HG03175 (cell line): ENCODE data around the gene ALG1L2.
"Not testable (repeated sequence)": the region's sequence is repeated elsewhere in the genome, so short reads cannot be mapped to it uniquely, and the experiment has no call there.

Experiments used
- ATAC-seq: cut with Tn5 transposase; IDR thresholded peaks from one replicate; pipeline ENCODE4 v1.9.1; 2021; ENCODE audit warnings: mild to moderate bottlenecking, moderate library complexity; ENCODE audit not compliant: unreplicated experiment

The ALG1L2 gene

GRCh38 chr3:130093741-130094391 is 12.2 kb downstream of the ALG1L2 start:
- ATAC-seq: no peak

GRCh38 chr3:130094491-130094941 is 12.9 kb downstream of the ALG1L2 start:
- not testable (repeated sequence) for ATAC-seq

GRCh38 chr3:130095858-130096257 is 14.2 kb downstream of the ALG1L2 start:
- ATAC-seq: not testable (repeated sequence)

- not testable (repeated sequence) for ATAC-seq
Observed at GRCh38 chr3:130097096-130097495, 15.5 kb downstream of the ALG1L2 start.

- ATAC-seq: not testable (repeated sequence)
Observed at GRCh38 chr3:130097690-130098638, 16.3 kb downstream of the ALG1L2 start.

GRCh38 chr3:130098639-130099385 is 17.2 kb downstream of the ALG1L2 start:
- not testable (repeated sequence) for ATAC-seq

GRCh38 chr3:130102545-130102944 is 20.9 kb downstream of the ALG1L2 start:
- not testable (repeated sequence) for ATAC-seq

GRCh38 chr3:130104191-130104590 is 22.6 kb downstream of the ALG1L2 start:
- not testable (repeated sequence) for ATAC-seq

- not testable (repeated sequence) for ATAC-seq
Observed at GRCh38 chr3:130107333-130107995, 25.8 kb downstream of the ALG1L2 start.

- ATAC-seq: not testable (repeated sequence)
Observed at GRCh38 chr3:130108836-130109585, 27.4 kb downstream of the ALG1L2 start.

- not testable (repeated sequence) for ATAC-seq
Observed at GRCh38 chr3:130110386-130111169, 28.9 kb downstream of the ALG1L2 start.

GRCh38 chr3:130111185-130111864 is 29.7 kb downstream of the ALG1L2 start:
- peak; percentile 100 for ATAC-seq

GRCh38 chr3:130111865-130112747 is 30.5 kb downstream of the ALG1L2 start:
- ATAC-seq: peak; percentile 61

- not testable (repeated sequence) for ATAC-seq
Observed at GRCh38 chr3:130112748-130113073, 31.1 kb downstream of the ALG1L2 start.

- not testable (repeated sequence) for ATAC-seq
Observed at GRCh38 chr3:130115400-130115799, 33.8 kb downstream of the ALG1L2 start.

GRCh38 chr3:130117933-130118332 is 36.3 kb downstream of the ALG1L2 start:
- ATAC-seq: no peak

GRCh38 chr3:130119824-130120223 is 38.2 kb downstream of the ALG1L2 start:
- not testable (repeated sequence) for ATAC-seq
